ENCODE data around the gene COL8A2. TPM values are rescaled to one million over a fixed set of nuclear protein-coding genes. Genes with fewer than 3 reads are reported as not detected.

Gene COL8A2
- total and polyA plus RNA-seq, 2 donors (not counting 3 experiments of a cell fraction or from before 2014, with no cell fraction given): 1.2 to 1.3 TPM

GRCh38 chr1:36134505-36135329, 9.7 kb upstream of the COL8A2 start:
- DNase-seq (ENCODE audit: low read depth, low spot score) (peak; percentile 54), FAIRE-seq (peak; percentile 85)
- no peak overlapping the region for H3K9ac ChIP-seq (replicated peaks; ENCODE audit: extremely low read depth, insufficient read depth, low read length)

More at GRCh38 chr1:36134505-36135329, 9.7 kb upstream of the COL8A2 start:
- dilution Hi-C loops (cut with MboI; ENCODE audit: extremely low pct_ligation_motif_present, low sequenced_read_pairs) (no loop called here), intact Hi-C loops (cut with micrococcal nuclease) (loop anchor here (1.0 kb wide), 1 partner anchor 35 kb away; no protein-coding TSS in a partner anchor)
- Histone ChIP-seq H4K20me1 (replicated peaks; ENCODE audit: control insufficient read depth, extremely low read depth, insufficient read depth, low read length) (no peaks in the 10 kb centered on the region), H3K27ac (ENCODE audit: insufficient read depth, low read depth, low read length) (peak overlapping the region; percentile 95), H3K9me1 (replicated peaks; ENCODE audit: control insufficient read depth, extremely low read depth, insufficient read depth, low read length) (no peaks in the 10 kb centered on the region), H3K27me3 (ENCODE audit: control insufficient read depth in 2 of 2, insufficient read depth in 2 of 2, low read length in 2 of 2) (no peaks in the 10 kb centered on the region), H3K4me2 (ENCODE audit: insufficient read depth, low read length) (peak overlapping the region; percentile 0), H3K36me3 (ENCODE audit: control insufficient read depth in 2 of 2, extremely low read depth in 1 of 2, insufficient read depth in 2 of 2, low read length in 2 of 2) (peaks cover 4 to 8% of the 10 kb centered on the region in 2 experiments), H3K9me3 (replicated peaks; ENCODE audit: control insufficient read depth, insufficient read depth, low read length) (no peaks in the 10 kb centered on the region), H3K4me1 (ENCODE audit: control insufficient read depth, extremely low read depth, insufficient read depth, low read length) (peaks cover 42% of the 10 kb centered on the region), H3K4me3 (replicated peaks in 1 of 3; ENCODE audit: insufficient read depth in 1 of 3, low read depth in 1 of 3, low read length in 3 of 3) (no peak overlapping the region), H2AFZ (ENCODE audit: low read depth, low read length) (peak overlapping the region; percentile 33), H3K79me2 (ENCODE audit: control insufficient read depth, insufficient read depth, low read length) (no peaks in the 10 kb centered on the region)
- TF ChIP-seq JUN (IDR thresholded peaks at IDR 0.05; ENCODE audit: borderline replicate concordance, insufficient read depth, insufficient read length, low read depth) (no peak), EZH2 (IDR thresholded peaks at IDR 0.05; ENCODE audit: borderline replicate concordance, low read depth, low read length, severe bottlenecking) (no peak), POLR2A (IDR thresholded peaks at IDR 0.05; ENCODE audit: low read depth, low read length) (peak; percentile 64), CTCF (IDR thresholded peaks at IDR 0.05; ENCODE audit: extremely low read depth in 1 of 2, insufficient read depth in 1 of 2, low read depth in 1 of 2, low read length in 2 of 2) (peak; percentile 81 to 82), POLR2AphosphoS5 (IDR thresholded peaks at IDR 0.05; ENCODE audit: insufficient read depth, low read depth, low read length) (no peak), GATA2 (IDR thresholded peaks at IDR 0.05; ENCODE audit: insufficient read depth, insufficient read length, low read depth, low read length) (peak; percentile 53)
- ChIA-PET CTCF (interaction anchor here (0.6 to 5.7 kb wide), 36 partner anchors 9 to 286 kb away, joined by 3 to 233 read pairs (median 5); partner anchors contain the start of genes AGO1, AGO3, SH3D21 and THRAP3), POLR2A (interaction anchor here (1.4 kb wide), 1 partner anchor 15 kb away, joined by 5 read pairs; the partner anchor contains the start of gene TRAPPC3)
- no TSS peak for BruUV-seq (replicated peaks)

Measured in endothelial cell of umbilical vein (primary cell).